ES-I3 (cell line): Measurements from ENCODE around the gene AGMO.

Experiments
- H3K36me3 ChIP-seq: 2 replicates; pipeline ENCODE4 v1.6.1; 2013; ENCODE audit warnings: mild to moderate bottlenecking, low read length, control low read depth, moderate library complexity; ENCODE audit not compliant: insufficient read depth
- H3K4me1 ChIP-seq: 2 replicates; pipeline ENCODE4 v1.6.1; 2013; ENCODE audit warnings: mild to moderate bottlenecking, control low read depth, low read length; ENCODE audit not compliant: insufficient read depth
- H3K9ac ChIP-seq: 2 replicates; pipeline ENCODE4 v1.6.1; 2013; ENCODE audit warnings: low read depth, mild to moderate bottlenecking, low read length, moderate library complexity
- H3K9me3 ChIP-seq: 2 replicates; pipeline ENCODE4 v1.6.1; 2013; ENCODE audit warnings: mild to moderate bottlenecking, low read length, moderate library complexity; ENCODE audit not compliant: control insufficient read depth, insufficient read depth

AGMO gene

DNA sequence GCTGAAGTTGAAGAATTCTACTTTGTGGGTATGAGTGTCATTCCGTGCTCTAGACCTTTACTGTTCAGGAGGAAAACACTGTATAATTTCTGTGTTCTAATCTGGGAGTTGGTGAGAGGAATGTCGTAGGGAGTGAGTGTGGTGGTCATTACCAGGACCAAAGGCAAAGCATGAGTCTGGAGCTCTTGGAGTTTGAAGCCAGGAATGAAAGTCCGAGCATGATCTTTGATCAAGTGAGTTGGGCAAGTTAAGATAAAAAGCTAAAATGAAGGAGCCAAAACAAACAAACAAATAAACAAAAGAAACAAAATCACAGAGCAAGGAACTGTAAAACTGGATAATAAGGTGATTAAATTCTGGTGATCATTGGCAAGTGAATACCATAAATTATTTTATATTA lies 161.4 kb downstream of the AGMO start:
- Histone ChIP-seq H3K9me3 (no peaks in the 10 kb centered on the region), H3K4me1 (peaks cover 3% of the 10 kb centered on the region; the same call in 1 of the 2 replicates), H3K36me3 (no peaks in the 10 kb centered on the region), H3K9ac (no peak overlapping the region)

DNA sequence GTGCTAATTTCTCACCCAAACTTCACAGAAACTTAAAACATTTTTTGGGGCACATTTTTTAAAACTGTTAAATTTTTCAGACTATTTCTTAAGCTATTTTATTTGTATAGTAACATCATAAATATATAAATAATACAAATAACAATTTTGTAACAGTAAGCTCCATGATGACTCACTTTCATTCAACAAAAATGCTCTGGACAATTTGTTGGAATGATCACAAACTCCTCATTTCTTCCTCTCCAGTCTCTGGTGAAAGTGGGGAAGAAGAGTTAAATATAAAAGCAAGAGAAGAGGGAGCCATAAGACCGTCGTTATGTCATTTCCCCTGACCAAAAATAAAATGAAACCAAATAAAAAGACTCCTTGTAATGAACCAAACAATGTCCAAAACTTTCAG lies 162.4 kb downstream of the AGMO start:
- peaks cover 3% of the 10 kb centered on the region; the same call in 1 of the 2 replicates for H3K4me1 ChIP-seq
- no peaks in the 10 kb centered on the region for H3K36me3 ChIP-seq
- H3K9me3 ChIP-seq, result no peaks in the 10 kb centered on the region
- H3K9ac ChIP-seq, result no peak overlapping the region

DNA sequence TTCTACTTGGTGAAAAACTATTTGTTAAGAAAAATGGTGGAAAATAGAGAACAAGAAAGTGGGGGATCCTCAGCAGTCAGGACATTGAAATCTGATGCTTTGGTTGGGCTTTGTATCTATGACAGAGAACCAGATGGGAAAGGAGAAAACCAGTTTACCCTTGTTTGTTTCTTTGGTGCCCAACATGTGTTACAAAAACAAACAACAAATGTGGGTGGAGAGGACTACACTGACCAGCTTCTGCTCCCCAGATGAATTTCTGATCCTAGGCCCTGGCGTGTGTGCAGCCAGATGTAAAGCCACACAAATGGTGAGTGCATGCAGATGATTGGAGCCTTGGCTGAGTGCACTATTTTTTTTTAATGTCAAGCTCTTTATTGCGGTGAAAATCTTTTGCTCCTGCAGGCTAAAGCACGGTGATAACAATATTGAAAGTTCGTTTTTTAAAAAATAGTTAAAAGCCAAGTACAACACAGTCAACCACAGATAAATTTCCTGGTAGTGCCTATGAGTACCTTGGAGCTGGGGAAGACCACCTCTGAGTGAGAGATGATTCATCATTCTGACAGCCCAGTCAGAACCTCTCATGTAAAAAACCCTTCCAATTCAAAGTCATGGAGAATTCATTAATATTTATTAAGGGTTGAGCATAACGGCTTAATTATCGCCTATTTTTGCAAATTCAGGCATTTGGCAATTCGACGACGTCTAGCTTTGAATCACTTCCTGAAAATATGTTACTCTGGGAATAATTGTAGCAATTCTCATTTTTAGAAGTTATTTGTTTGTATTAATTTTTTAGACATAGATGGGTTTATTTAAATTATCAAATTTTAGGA lies 163.7 kb downstream of the AGMO start:
- peaks cover 3% of the 10 kb centered on the region; the same call in 1 of the 2 replicates for H3K4me1 ChIP-seq
- H3K9me3 ChIP-seq, result no peaks in the 10 kb centered on the region
- no peaks in the 10 kb centered on the region for H3K36me3 ChIP-seq
- H3K9ac ChIP-seq, result no peak overlapping the region

DNA sequence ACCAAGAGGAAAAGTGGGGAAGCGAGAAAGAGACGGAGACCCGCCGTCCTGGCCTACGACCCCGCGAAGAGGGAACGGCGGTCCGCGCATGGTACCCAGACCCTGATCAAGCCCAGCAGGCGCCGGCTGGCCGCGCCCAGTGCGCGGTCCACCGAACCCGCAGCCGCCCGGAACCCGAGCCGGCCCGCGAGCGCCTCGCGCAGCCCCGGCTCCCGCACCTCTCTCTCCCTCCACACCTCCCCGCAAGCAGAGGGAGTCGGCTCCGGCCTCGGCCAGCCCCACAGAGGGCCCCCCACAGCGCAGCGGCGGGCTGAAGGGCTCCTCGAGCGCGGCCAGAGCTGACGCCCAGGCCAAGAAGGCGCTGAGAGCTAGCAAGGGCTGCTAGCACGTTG lies 164.7 kb downstream of the AGMO start:
- no peaks in the 10 kb centered on the region; the same call in 1 of the 2 replicates for H3K4me1 ChIP-seq

DNA sequence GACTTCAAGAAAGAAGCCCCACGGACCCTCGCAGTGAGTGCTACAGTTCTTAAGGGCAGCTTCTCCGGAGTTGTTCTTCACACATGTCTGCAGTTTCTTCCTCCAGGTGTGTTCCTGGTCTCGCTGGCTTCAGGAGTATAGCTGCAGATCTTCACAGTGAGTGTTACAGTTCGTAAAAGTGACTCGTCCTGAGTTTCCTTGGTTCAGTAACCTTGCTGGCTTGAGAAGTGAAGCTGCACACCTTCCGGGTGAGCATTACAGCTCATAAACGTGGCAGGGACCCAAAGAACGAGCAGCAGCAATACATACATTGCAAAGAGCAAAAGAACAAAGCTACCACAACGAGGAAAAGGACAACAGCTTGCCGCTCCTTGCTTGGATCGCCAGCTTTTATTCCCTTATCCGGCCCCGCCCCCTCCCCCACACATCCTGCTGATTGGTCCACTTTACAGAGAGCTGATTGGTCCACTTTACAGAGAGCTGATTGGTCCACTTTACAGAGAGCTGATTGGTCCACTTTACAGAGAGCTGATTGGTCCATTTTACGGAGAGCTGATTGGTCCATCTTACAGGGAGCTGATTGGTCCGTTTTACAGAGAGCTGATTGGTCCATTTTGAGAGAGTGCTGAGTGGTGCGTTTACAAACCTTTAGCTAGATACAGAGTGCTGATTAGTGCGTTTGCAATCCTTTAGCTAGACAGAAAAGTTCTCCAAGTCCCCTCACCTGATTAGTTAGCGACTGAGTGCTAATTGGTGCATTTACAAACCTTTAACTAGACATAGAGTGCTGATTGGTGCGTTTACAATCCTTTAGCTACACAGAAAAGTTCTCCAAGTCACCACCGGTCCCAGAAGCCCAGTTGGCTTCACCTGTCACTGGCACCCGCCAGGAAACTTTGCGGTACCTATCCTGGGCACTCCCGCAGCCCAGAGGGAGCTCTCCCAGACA lies 165.3 kb downstream of the AGMO start:
- Histone ChIP-seq H3K9ac (no peak overlapping the region), H3K4me1 (no peaks in the 10 kb centered on the region), H3K36me3 (no peaks in the 10 kb centered on the region), H3K9me3 (no peaks in the 10 kb centered on the region)

More for the DNA sequence above, 164.7 kb downstream of the AGMO start:
- H3K9ac ChIP-seq, result no peak overlapping the region
- no peaks in the 10 kb centered on the region for H3K36me3 ChIP-seq
- H3K9me3 ChIP-seq, result no peaks in the 10 kb centered on the region

DNA sequence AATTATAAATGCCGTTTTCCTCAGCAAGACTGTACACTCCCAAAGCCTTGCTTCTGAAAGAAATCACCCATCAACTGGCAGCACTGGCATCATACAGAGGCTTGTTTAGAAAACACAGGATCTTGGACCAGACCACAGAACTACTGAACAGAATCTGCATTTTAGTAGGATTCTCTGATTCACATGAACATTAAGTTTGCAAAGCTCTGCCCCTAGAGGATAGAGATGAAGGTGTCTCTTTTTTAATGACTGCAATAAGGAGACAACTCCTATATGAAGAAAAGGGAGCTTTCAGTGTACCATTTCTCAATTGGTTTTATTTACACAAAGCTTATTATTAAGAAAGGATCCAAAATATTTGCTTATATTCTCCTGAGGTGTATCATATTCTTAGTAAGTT lies 172.7 kb downstream of the AGMO start:
- no peak overlapping the region for H3K9ac ChIP-seq

DNA sequence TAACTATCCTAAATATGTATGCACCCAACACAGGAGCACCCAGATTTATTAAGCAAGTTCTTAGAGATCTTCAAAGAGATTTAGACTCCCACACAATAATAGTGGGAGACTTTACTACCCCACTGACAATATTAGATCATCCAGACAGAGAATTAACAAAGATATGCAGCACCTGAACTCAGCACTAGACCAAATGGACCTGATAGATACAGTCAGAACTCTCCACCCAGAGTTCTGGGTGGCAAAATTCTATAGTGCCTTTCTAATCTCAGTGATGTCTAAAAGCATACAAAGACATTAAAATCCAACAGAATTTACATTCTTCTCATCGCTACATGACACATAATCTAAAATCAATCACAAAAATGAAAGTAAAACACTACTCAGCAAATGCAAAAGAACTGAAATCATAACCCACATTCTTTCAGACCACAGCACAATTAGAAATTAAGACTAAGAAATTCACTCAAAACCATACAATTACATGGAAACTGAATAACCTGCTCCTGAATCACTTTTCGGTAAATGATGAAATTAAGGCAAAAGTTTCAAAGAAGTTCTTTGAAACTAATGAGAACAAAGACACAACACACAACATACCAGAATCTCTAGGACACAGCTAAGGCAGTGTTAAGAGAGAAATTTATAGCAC lies 183.2 kb downstream of the AGMO start:
- Histone ChIP-seq H3K9me3 (no peaks in the 10 kb centered on the region), H3K9ac (no peak overlapping the region), H3K4me1 (0 out of 2 replicates have a peak, but pooled peaks cover 4% of the 10 kb centered on the region), H3K36me3 (no peaks in the 10 kb centered on the region)

More for the DNA sequence above, 172.7 kb downstream of the AGMO start:
- Histone ChIP-seq H3K9me3 (no peaks in the 10 kb centered on the region), H3K4me1 (no peaks in the 10 kb centered on the region), H3K36me3 (no peaks in the 10 kb centered on the region)

DNA sequence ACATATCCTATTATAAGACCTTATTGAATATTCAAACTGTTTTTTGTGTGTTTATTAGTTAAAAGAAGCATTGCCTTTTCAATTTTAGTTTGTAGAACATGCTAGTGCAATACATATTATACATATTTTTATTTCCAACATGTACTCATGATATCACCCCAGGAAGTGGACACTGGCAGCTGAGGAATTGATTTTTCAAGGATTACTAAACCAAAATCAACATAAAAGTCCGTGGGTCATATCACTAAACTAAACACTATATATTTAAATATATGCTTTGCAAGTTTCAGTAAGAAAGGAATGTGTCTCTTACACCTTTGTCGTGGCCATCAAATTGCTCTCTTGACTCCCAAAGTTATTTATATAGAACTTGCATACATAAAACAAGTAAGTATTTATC lies 185.2 kb downstream of the AGMO start:
- Histone ChIP-seq H3K4me1 (0 out of 2 replicates have a peak, but pooled peaks cover 4% of the 10 kb centered on the region), H3K9ac (no peak overlapping the region), H3K9me3 (no peaks in the 10 kb centered on the region), H3K36me3 (no peaks in the 10 kb centered on the region)

DNA sequence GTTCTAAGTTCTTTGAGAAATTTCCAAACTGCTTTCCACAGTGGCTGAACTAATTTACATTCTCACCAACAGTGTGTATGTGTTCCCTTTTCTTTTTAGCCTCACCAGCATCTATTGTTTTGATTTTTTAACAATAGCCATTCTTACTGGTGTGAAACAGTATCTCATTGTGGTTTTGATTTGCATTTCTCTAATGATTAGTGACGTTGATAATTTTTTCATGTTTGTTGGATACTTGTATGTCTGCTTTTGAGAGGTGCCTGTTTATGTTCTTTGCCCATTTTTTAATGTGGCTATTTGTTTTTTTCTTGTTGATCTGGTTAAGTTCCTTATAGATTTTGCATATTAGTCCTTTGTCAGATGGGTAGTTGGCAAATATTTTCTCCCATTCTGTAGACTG lies 191.4 kb downstream of the AGMO start:
- no peak overlapping the region for H3K9ac ChIP-seq
- no peaks in the 10 kb centered on the region for H3K9me3 ChIP-seq
- no peaks in the 10 kb centered on the region for H3K36me3 ChIP-seq
- no peaks in the 10 kb centered on the region for H3K4me1 ChIP-seq

DNA sequence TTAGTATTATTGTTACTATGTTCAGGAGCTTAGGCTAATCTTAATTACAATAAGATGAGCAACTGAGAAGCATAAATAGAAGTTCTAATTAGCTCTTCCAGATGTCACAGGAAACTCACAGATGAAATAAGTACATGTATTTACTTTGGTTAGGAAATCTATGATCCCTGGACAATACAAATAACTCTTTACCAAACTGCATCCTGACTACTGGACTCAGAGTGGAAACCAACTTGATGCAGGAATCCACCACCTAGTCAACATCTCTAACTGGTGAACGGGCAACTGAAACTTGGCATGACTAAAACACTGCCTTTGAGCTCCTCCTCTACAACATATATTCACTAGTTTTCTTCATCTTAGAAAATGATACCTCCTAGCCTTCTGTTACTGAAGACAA lies 193.2 kb downstream of the AGMO start:
- Histone ChIP-seq H3K9ac (no peak overlapping the region), H3K36me3 (no peaks in the 10 kb centered on the region), H3K9me3 (no peaks in the 10 kb centered on the region), H3K4me1 (no peaks in the 10 kb centered on the region)

DNA sequence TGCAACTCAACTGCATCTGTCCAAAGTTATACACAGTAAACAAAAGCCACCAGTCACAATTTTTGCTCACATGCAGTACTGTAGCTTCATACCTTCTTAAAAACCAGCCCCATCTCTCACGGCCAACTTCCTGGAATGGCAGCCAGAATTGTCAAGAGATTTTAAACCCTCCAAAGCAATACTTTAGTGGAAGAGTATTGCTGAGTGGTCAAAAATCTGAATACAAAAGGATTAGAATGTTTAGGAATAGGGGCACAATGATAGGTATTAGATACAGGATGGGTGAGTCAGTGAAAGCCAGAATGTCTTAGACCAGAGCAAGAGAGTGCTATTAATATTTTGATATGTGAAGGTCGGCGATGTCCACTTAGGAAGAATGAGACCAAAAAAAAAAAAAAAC lies 193.9 kb downstream of the AGMO start:
- H3K4me1 ChIP-seq, result no peaks in the 10 kb centered on the region
- no peaks in the 10 kb centered on the region for H3K9me3 ChIP-seq
- H3K36me3 ChIP-seq, result no peaks in the 10 kb centered on the region
- H3K9ac ChIP-seq, result no peak overlapping the region

DNA sequence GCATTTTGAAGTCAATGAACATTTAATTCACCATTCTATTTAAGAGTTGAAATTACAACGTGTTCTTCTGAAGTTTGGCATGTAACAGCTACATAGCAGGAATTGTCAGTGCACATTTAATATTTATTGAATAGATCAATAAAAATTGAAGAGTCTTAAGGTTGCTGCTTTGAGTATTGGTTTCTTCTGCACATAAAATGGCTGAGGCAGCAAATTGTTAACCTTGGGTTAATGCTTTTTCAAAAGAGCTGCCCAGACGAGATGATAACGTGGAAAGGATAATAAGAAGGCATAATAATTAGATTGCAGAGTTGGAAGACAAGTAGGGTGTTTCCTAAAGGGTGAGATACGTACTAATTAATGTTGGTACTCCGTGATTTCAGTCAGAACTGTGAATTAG lies 203.7 kb downstream of the AGMO start:
- Histone ChIP-seq H3K4me1 (peaks cover 7% of the 10 kb centered on the region; the same call in 1 of the 2 replicates), H3K9me3 (no peaks in the 10 kb centered on the region), H3K9ac (no peak overlapping the region), H3K36me3 (no peaks in the 10 kb centered on the region)

DNA sequence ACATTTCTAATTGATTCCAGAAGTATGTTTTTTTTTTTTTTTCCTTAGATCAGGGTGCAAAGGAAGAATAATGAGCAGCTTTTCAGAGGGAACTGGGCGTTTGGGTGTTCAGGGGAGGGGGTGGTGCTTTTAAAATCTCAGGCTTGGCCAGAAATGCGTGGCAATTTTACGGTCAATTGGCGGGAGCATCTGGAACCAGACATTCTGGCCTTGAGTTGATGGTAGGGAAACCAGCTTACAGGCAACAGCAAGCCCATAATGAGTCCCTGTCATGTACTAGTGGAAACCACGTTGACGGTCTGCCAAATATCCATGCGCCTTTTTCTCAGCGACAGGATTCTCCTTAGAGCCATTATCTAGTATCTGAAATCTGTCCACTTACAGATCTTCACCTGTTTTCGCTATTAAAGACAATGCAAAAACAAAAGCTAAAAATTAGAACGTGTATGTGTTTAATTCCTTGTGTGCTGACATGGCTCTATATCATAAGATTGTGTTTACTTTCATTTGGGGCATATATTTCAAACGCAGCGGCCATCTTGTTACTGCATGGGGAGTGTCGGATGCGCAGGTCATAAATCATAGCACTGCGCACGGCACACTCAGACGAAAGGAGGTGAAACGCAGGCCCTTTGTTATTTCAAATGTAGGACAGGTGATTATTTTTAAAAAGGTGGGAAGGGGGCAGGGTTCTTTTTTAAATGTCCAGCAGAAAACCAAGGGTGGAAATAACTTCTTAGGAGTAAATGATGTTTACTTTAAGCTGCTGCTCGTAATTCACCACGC lies 209.2 kb downstream of the AGMO start:
- no peaks in the 10 kb centered on the region for H3K36me3 ChIP-seq
- H3K9me3 ChIP-seq, result no peaks in the 10 kb centered on the region
- peaks cover 6% of the 10 kb centered on the region; the same call in 1 of the 2 replicates for H3K4me1 ChIP-seq
- no peak overlapping the region for H3K9ac ChIP-seq
